Urothelium cell line (cell line): ENCODE results near the gene DUSP8.

Experiments
- DNase-seq: peaks from one replicate; pipeline ENCODE4 v3.0.0; 2011; ENCODE audit warnings: low spot score, mixed read lengths
- FAIRE-seq: peaks from 2 replicates; lab custom pipeline; 2011; peaks lifted over from hg19 to GRCh38; lab: Jason Lieb, UNC

Gene DUSP8

GRCh38 chr11:1505480-1505879 is 66.6 kb downstream of the DUSP8 start:
- FAIRE-seq (no peak), DNase-seq (no peak)

- DNase-seq, result no peak
- FAIRE-seq, result no peak
Observed at GRCh38 chr11:1504581-1505290, 67.3 kb downstream of the DUSP8 start.

DNA sequence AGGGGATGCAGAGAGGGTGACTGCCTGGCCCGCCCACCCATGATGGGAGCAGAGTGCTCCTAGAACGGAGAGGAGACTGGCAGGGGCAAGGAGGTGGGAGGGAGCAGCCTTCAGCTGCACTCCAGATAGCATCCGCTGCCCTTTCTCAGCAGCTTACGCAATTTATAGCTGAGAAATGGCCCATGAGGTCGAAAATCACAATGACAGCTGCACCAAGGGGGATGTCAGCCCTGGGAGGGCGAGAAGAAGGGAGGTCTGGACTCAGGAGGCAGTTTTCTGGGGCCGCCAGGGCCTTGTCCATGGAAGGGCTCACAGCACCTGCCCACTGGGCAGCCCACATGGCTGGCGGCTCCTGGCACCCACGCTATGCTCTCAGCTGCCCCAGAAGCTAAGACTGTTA is 67.9 kb downstream of the DUSP8 start:
- no peak for DNase-seq
- FAIRE-seq, result no peak
